Stomach (tissue), 4 donors: ENCODE measurements around the gene TMC5.

Source experiments
- EP300 ChIP-seq: sonication (generic); formaldehyde crosslinking; IDR thresholded peaks from one replicate; pipeline ENCODE4 v1.6.1; 2017; ENCODE audit warnings: antibody characterized with exemption
- POLR2A ChIP-seq, 4 donors: fragments of 450-650 bp; IDR thresholded peaks; one replicate each; pipeline ENCODE4 v1.6.1; 2016; ENCODE audit warnings: antibody characterized with exemption in 4 of 4, control low read depth in 2 of 4, mild to moderate bottlenecking in 1 of 4, moderate library complexity in 1 of 4
- TF ChIP-seq, protein P1 (sequence below), 7 experiments: fragments of 450-650 bp in 4 of 7; fragments of 200-600 bp in 3 of 7; sonication (generic) in 3 of 7; IDR thresholded peaks; one replicate each; pipeline ENCODE4 v1.5.1; 2016 to 2019; ENCODE audit warnings: antibody characterized with exemption in 7 of 7, control low read depth in 2 of 7, mild to moderate bottlenecking in 1 of 7

DNA sequence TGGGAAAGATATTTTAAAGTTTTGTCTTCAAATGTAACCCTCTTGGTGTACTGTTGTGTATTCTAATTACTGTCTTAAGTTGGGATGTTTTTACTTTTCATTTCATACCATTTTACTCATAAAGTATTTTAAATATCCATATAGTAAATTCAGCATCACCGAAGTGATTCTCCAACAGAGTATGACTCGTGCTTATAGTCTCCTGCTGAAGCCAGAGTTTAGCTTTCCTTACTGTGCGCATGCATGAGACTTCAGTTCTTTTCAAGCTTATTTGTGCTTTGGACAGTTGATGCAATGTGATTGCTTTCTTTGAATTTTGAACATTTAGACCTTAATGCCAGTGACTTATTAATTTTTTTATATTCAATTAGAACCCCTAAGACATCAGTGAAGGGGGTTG, 130.5 kb downstream of the TMC5 start:
- TF ChIP-seq, protein P1, sequence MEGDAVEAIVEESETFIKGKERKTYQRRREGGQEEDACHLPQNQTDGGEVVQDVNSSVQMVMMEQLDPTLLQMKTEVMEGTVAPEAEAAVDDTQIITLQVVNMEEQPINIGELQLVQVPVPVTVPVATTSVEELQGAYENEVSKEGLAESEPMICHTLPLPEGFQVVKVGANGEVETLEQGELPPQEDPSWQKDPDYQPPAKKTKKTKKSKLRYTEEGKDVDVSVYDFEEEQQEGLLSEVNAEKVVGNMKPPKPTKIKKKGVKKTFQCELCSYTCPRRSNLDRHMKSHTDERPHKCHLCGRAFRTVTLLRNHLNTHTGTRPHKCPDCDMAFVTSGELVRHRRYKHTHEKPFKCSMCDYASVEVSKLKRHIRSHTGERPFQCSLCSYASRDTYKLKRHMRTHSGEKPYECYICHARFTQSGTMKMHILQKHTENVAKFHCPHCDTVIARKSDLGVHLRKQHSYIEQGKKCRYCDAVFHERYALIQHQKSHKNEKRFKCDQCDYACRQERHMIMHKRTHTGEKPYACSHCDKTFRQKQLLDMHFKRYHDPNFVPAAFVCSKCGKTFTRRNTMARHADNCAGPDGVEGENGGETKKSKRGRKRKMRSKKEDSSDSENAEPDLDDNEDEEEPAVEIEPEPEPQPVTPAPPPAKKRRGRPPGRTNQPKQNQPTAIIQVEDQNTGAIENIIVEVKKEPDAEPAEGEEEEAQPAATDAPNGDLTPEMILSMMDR (IDR thresholded peaks at IDR 0.05), result no peak
- TF ChIP-seq POLR2A (IDR thresholded peaks at IDR 0.05), result no peak
- no peak for TF ChIP-seq EP300
